Stimulated activated CD8-positive, alpha-beta memory T cell treated with anti-CD3 and anti-CD28 coated beads, Interleukin-4, amount 100 ng/mL, for 24 hours (primary cell): ENCODE results near the gene ZNF479.
"Not testable (repeated sequence)": the region's sequence is repeated elsewhere in the genome, so short reads cannot be mapped to it uniquely, and the experiment has no call there.

Experiments used
- DNase-seq: peaks from one replicate; pipeline ENCODE4 v3.0.0-alpha.2; 2020; ENCODE audit warnings: low read depth

The ZNF479 gene

GRCh38 chr7:57132336-57132735 lies at the start of gene ZNF479:
Gene ZNF479 (minus strand): TSS chr7:57132436. CDS start chr7:57132324, 112 bp downstream.
- DNase-seq: not testable (repeated sequence)

- DNase-seq: no peak
Measured at GRCh38 chr7:57182031-57182430, 49.8 kb upstream of the ZNF479 start.

- DNase-seq: no peak
Measured at GRCh38 chr7:57181281-57181680, 49.0 kb upstream of the ZNF479 start.

- DNase-seq: no peak
Measured at GRCh38 chr7:57179776-57180415, 47.7 kb upstream of the ZNF479 start.

- DNase-seq: no peak
Measured at GRCh38 chr7:57178768-57179139, 46.5 kb upstream of the ZNF479 start.

GRCh38 chr7:57177856-57178767 lies 45.9 kb upstream of the ZNF479 start:
- no peak for DNase-seq

- no peak for DNase-seq
Measured at GRCh38 chr7:57176928-57177635, 44.8 kb upstream of the ZNF479 start.

GRCh38 chr7:57165285-57165899 lies 33.2 kb upstream of the ZNF479 start:
- no peak for DNase-seq

GRCh38 chr7:57120123-57120784 lies 12.0 kb downstream of the ZNF479 start:
- not testable (repeated sequence) for DNase-seq
